ENCODE data around the gene GAS7. TPM values are rescaled to one million over a fixed set of nuclear protein-coding genes. Genes with fewer than 3 reads are reported as not detected.

Gene GAS7
- total RNA-seq, 4 donors from 2014 or later = 242 to 309 (median 264) TPM

DNA sequence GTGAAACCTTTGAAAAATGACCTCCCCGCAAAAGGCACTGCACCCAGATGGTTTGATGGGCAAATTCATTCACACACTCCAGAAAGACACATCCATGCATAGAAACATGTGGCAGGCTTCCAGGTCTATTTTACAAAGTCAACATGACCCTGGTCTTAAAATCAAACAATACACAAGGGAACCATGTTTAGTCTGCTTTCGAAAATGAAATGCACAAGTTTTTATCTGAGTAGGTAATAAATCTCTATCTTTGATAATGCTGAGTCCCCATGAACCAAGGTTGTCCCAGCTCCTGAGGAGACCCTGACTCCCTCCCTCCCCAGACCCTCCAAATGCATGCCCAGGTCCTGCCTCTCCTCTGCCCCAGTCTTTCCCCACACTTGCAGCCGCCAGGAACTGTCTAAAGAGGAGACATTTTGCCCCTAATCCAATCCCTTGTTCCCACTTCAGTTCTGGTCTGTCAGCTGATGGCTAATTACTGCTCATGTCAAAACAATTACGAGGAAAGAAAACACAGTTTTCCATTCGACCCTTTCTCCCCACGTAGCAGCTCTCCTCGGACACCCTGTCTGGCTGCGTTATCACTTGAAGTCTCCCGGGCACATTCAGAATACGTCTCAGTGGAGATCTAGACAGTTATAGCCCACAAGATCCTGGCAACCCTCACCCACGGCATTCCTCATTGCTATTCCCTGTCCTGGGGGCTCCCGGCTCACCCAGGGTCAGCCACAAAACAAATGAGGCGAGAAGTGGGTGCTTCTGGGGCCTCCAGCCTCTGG, 224.5 kb downstream of the GAS7 start:
- WGBS, 2 donors = 22 to 32% methylated on average over 13 of the region's 13 CpGs
- no peak overlapping the region for H3K4me3 ChIP-seq
- H3K36me3 ChIP-seq = peaks cover 0 to 9% (median 0%) of the 10 kb centered on the region in 3 donors
- TF ChIP-seq, protein P1, sequence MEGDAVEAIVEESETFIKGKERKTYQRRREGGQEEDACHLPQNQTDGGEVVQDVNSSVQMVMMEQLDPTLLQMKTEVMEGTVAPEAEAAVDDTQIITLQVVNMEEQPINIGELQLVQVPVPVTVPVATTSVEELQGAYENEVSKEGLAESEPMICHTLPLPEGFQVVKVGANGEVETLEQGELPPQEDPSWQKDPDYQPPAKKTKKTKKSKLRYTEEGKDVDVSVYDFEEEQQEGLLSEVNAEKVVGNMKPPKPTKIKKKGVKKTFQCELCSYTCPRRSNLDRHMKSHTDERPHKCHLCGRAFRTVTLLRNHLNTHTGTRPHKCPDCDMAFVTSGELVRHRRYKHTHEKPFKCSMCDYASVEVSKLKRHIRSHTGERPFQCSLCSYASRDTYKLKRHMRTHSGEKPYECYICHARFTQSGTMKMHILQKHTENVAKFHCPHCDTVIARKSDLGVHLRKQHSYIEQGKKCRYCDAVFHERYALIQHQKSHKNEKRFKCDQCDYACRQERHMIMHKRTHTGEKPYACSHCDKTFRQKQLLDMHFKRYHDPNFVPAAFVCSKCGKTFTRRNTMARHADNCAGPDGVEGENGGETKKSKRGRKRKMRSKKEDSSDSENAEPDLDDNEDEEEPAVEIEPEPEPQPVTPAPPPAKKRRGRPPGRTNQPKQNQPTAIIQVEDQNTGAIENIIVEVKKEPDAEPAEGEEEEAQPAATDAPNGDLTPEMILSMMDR (IDR thresholded peaks at IDR 0.05) = no peak
- TF ChIP-seq POLR2A (IDR thresholded peaks at IDR 0.05) (no peak), EP300 (IDR thresholded peaks at IDR 0.05) (no peak)
- H3K4me1 ChIP-seq = peaks cover 0 to 90% (median 32%) of the 10 kb centered on the region in 4 donors
- no peak for DNase-seq (ENCODE audit: low spot score in 2 of 2)
- peak overlapping the region in 3 of 4 donors; percentile 17 to 84 (median 76) for H3K27ac ChIP-seq
- H3K27me3 ChIP-seq = no peaks in the 10 kb centered on the region
- H3K9me3 ChIP-seq = no peaks in the 10 kb centered on the region

- TF ChIP-seq POLR2A (IDR thresholded peaks at IDR 0.05) (no peak), EP300 (IDR thresholded peaks at IDR 0.05) (peak in 1 of 2 donors; percentile 44)
- Histone ChIP-seq H3K9me3 (no peaks in the 10 kb centered on the region), H3K4me3 (no peak overlapping the region), H3K4me1 (peaks cover 0 to 92% (median 32%) of the 10 kb centered on the region in 4 donors), H3K36me3 (no peaks in the 10 kb centered on the region), H3K27me3 (no peaks in the 10 kb centered on the region), H3K27ac (peak overlapping the region in 2 of 4 donors; percentile 46 to 49)
- peak; percentile 58 to 68 for DNase-seq (ENCODE audit: low spot score in 2 of 2)
- WGBS, 2 donors = 16% methylated on average over 4 of the region's 4 CpGs
Observed at GRCh38 chr17:9971991-9972390, 226.4 kb downstream of the GAS7 start.

DNA sequence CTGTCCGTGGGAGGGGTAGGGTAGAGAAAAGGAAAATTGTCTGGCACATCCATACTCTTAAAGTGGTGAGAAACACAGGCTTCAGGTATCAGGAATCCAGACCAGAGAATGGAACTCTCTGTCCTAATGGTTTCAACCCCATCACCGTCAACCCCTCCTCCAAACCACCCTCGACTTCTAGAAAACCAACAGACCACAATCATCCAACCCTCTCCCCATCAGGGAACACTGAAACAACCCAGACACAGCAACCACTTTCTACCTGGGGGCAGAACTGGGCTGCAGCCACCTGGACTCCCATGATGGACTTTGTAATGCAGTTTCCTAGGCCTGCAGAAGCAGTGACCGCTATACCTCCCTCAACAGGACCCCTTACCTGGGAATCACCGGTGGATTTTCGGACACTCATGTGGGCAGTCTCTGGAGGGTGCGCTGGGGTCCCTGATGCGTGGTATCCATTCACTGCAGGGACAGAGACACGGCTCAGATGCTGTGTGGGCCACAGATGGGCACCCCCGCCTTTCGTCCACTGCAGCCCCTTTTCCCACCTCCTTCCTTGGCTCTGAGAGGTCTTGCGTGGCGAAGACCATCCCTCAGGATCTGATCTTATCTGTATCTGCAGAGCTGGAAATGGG, 229.0 kb downstream of the GAS7 start:
- Histone ChIP-seq H3K4me1 (peaks cover 0 to 76% (median 20%) of the 10 kb centered on the region in 4 donors), H3K4me3 (no peak overlapping the region), H3K27ac (peak overlapping the region in 2 of 4 donors; percentile 31 to 49), H3K9me3 (no peaks in the 10 kb centered on the region), H3K36me3 (peaks cover 0 to 6% (median 0%) of the 10 kb centered on the region in 3 donors), H3K27me3 (no peaks in the 10 kb centered on the region)
- TF ChIP-seq EP300 (IDR thresholded peaks at IDR 0.05) (no peak), POLR2A (IDR thresholded peaks at IDR 0.05) (no peak)
- TF ChIP-seq, protein P1 (IDR thresholded peaks at IDR 0.05) = no peak
- no peak for DNase-seq (ENCODE audit: low spot score in 2 of 2)
- WGBS, 2 donors = 69 to 77% methylated on average over 12 to 13 of the region's 13 CpGs

DNA sequence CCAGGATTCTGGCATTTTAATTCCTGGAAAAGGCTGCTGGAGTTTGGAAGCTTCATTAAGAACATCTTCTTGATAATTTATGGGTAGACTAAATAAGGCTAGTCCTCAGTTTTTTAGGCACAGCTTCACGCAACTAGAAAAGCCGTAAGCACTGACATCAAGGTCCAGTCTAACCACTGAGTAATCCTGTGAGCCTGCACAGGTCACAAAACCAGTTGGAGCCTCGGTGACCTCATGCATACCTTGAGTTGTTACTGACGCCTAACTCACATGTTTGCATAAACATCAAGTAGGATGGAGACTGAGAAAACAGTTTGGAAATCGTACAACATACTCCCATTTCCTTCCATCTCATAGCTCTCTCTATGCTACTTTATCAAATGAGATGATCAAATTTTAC, 229.5 kb downstream of the GAS7 start:
- Histone ChIP-seq H3K4me1 (peaks cover 0 to 74% (median 18%) of the 10 kb centered on the region in 4 donors), H3K27me3 (no peaks in the 10 kb centered on the region), H3K4me3 (no peak overlapping the region), H3K36me3 (peaks cover 0 to 8% (median 0%) of the 10 kb centered on the region in 3 donors), H3K27ac (peak overlapping the region in 2 of 4 donors; percentile 32 to 49), H3K9me3 (no peaks in the 10 kb centered on the region)
- no peak for TF ChIP-seq POLR2A (IDR thresholded peaks at IDR 0.05)
- TF ChIP-seq EP300 (IDR thresholded peaks at IDR 0.05) = no peak
- TF ChIP-seq, protein P1 (IDR thresholded peaks at IDR 0.05) = no peak
- WGBS, 2 donors = 56 to 62% methylated on average over 5 of the region's 5 CpGs
- no peak for DNase-seq (ENCODE audit: low spot score in 2 of 2)

GRCh38 chr17:9968008-9968407, 230.4 kb downstream of the GAS7 start:
- H3K9me3 ChIP-seq = no peaks in the 10 kb centered on the region
- H3K4me1 ChIP-seq = peaks cover 0 to 67% (median 15%) of the 10 kb centered on the region in 4 donors
- no peak overlapping the region for H3K4me3 ChIP-seq
- H3K27me3 ChIP-seq = no peaks in the 10 kb centered on the region
- peaks cover 0 to 8% (median 0%) of the 10 kb centered on the region in 3 donors for H3K36me3 ChIP-seq
- H3K27ac ChIP-seq = peak overlapping the region in 2 of 4 donors; percentile 18 to 32
- TF ChIP-seq, protein P1 (IDR thresholded peaks at IDR 0.05) = no peak
- TF ChIP-seq EP300 (IDR thresholded peaks at IDR 0.05) (no peak), POLR2A (IDR thresholded peaks at IDR 0.05) (no peak)
- DNase-seq (ENCODE audit: low spot score in 2 of 2) = no peak
- WGBS, 2 donors = 39 to 55% methylated on average over 4 to 5 of the region's 5 CpGs

Measured in tibial nerve (tissue), 4 donors.